ENCODE data around the gene VMAC. TPM values are rescaled to one million over a fixed set of nuclear protein-coding genes. Genes with fewer than 3 reads are reported as not detected.

The VMAC gene
- total RNA-seq, 1 experiment from 2014 or later = 7.0 TPM

DNA sequence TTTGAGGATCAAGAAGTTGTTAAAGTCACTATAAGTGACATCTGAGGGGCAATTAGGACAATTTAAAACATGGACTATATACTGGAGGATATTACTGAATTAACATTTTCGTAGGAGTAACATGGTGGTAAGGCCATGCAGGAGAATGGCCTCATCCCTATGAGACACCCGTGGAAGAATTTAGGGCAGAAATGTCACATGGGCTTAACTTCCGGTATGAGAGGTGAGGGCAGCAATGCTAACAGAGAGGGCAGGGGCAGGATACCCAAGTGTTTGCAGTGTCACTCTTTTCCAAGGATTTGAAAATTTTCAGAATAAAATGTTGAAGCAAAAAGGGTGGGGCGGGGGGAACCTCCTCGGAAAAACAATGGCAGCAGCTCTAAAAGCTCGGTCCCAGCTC lies 49.6 kb downstream of the VMAC start:
- Mint-ChIP-seq H3K27ac (ENCODE audit: low read depth, unreplicated experiment) (no peak overlapping the region), H3K27me3 (ENCODE audit: insufficient read depth, unreplicated experiment) (no peaks in the 10 kb centered on the region), H3K4me3 (ENCODE audit: unreplicated experiment) (no peak overlapping the region), H3K4me1 (ENCODE audit: insufficient read depth, unreplicated experiment) (peaks cover 27% of the 10 kb centered on the region), H3K9me3 (ENCODE audit: unreplicated experiment) (no peaks in the 10 kb centered on the region), H3K36me3 (ENCODE audit: insufficient read depth, unreplicated experiment) (peaks cover 26% of the 10 kb centered on the region)
- no peak for DNase-seq (ENCODE audit: unreplicated experiment)
- intact Hi-C loops (cut with micrococcal nuclease) = no loop called here
- POLR2A ChIA-PET = interaction anchor here (0.6 kb wide), 1 partner anchor 580 kb away, joined by 3 read pairs; no protein-coding TSS in a partner anchor
- CTCF ChIA-PET = interaction anchor here (0.6 to 5.1 kb wide), 2 partner anchors 13 to 16 kb away, joined by 3 to 48 read pairs; no protein-coding TSS in a partner anchor
- TF ChIP-seq, protein P1, sequence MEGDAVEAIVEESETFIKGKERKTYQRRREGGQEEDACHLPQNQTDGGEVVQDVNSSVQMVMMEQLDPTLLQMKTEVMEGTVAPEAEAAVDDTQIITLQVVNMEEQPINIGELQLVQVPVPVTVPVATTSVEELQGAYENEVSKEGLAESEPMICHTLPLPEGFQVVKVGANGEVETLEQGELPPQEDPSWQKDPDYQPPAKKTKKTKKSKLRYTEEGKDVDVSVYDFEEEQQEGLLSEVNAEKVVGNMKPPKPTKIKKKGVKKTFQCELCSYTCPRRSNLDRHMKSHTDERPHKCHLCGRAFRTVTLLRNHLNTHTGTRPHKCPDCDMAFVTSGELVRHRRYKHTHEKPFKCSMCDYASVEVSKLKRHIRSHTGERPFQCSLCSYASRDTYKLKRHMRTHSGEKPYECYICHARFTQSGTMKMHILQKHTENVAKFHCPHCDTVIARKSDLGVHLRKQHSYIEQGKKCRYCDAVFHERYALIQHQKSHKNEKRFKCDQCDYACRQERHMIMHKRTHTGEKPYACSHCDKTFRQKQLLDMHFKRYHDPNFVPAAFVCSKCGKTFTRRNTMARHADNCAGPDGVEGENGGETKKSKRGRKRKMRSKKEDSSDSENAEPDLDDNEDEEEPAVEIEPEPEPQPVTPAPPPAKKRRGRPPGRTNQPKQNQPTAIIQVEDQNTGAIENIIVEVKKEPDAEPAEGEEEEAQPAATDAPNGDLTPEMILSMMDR (IDR thresholded peaks at IDR 0.05; ENCODE audit: unreplicated experiment) = no peak
- no TSS peak for BruUV-seq (replicated peaks)

DNA sequence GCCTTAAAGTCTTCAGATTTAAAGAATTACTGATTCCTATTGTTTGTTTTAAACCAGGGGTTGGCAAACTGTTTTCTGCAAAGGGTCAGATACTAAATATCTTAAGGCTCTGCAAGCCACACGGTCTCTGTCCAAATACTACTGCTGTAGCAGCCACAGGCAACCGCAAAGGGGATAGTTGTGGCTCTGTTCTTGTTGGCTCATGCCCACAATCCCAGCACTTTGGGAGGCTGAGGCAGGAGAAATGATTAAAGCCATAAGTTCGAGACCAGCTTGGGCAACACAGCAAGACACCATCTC lies 50.9 kb downstream of the VMAC start:
- DNase-seq (ENCODE audit: unreplicated experiment) = no peak
- POLR2A ChIA-PET = interaction anchor here (1.0 to 1.1 kb wide), 2 partner anchors 11 to 12 kb away, joined by 3 to 4 read pairs; no protein-coding TSS in a partner anchor
- no TSS peak for BruUV-seq (replicated peaks)
- Mint-ChIP-seq H3K4me3 (ENCODE audit: unreplicated experiment) (no peak overlapping the region), H3K27ac (ENCODE audit: low read depth, unreplicated experiment) (no peak overlapping the region), H3K9me3 (ENCODE audit: unreplicated experiment) (no peaks in the 10 kb centered on the region), H3K36me3 (ENCODE audit: insufficient read depth, unreplicated experiment) (peaks cover 18% of the 10 kb centered on the region), H3K4me1 (ENCODE audit: insufficient read depth, unreplicated experiment) (peaks cover 32% of the 10 kb centered on the region), H3K27me3 (ENCODE audit: insufficient read depth, unreplicated experiment) (no peaks in the 10 kb centered on the region)
- CTCF ChIA-PET = interaction anchor here (1.1 to 5.1 kb wide), 2 partner anchors 12 to 151 kb away, joined by 3 to 48 read pairs; no protein-coding TSS in a partner anchor
- TF ChIP-seq, protein P1 (IDR thresholded peaks at IDR 0.05; ENCODE audit: unreplicated experiment) = no peak
- intact Hi-C loops (cut with micrococcal nuclease) = no loop called here

GRCh38 chr19:5956323-5956722 lies 51.7 kb downstream of the VMAC start:
- no peaks in the 10 kb centered on the region for H3K27me3 Mint-ChIP-seq (ENCODE audit: insufficient read depth, unreplicated experiment)
- intact Hi-C loops (cut with micrococcal nuclease) = no loop called here
- no peak for DNase-seq (ENCODE audit: unreplicated experiment)
- ChIA-PET POLR2A (interaction anchor here (0.6 to 1.1 kb wide), 2 partner anchors 9 to 12 kb away, joined by 3 read pairs; no protein-coding TSS in a partner anchor), CTCF (interaction anchor here (5.1 kb wide), 1 partner anchor 11 kb away, joined by 48 read pairs; no protein-coding TSS in a partner anchor)
- H3K27ac Mint-ChIP-seq (ENCODE audit: low read depth, unreplicated experiment) = no peak overlapping the region
- peaks cover 34% of the 10 kb centered on the region for H3K4me1 Mint-ChIP-seq (ENCODE audit: insufficient read depth, unreplicated experiment)
- H3K9me3 Mint-ChIP-seq (ENCODE audit: unreplicated experiment) = no peaks in the 10 kb centered on the region
- TF ChIP-seq, protein P1 (IDR thresholded peaks at IDR 0.05; ENCODE audit: unreplicated experiment) = no peak
- no TSS peak for BruUV-seq (replicated peaks)
- H3K4me3 Mint-ChIP-seq (ENCODE audit: unreplicated experiment) = no peak overlapping the region
- H3K36me3 Mint-ChIP-seq (ENCODE audit: insufficient read depth, unreplicated experiment) = peaks cover 11% of the 10 kb centered on the region

GRCh38 chr19:5956728-5957127 lies 52.1 kb downstream of the VMAC start:
- no peaks in the 10 kb centered on the region for H3K27me3 Mint-ChIP-seq (ENCODE audit: insufficient read depth, unreplicated experiment)
- no peaks in the 10 kb centered on the region for H3K9me3 Mint-ChIP-seq (ENCODE audit: unreplicated experiment)
- ChIA-PET CTCF (interaction anchor here (5.1 kb wide), 1 partner anchor 11 kb away, joined by 48 read pairs; no protein-coding TSS in a partner anchor), POLR2A (interaction anchor here (0.6 to 1.1 kb wide), 2 partner anchors 9 to 11 kb away, joined by 3 read pairs; no protein-coding TSS in a partner anchor)
- intact Hi-C loops (cut with micrococcal nuclease) = no loop called here
- no peak overlapping the region for H3K4me3 Mint-ChIP-seq (ENCODE audit: unreplicated experiment)
- H3K4me1 Mint-ChIP-seq (ENCODE audit: insufficient read depth, unreplicated experiment) = peaks cover 34% of the 10 kb centered on the region
- TF ChIP-seq, protein P1 (IDR thresholded peaks at IDR 0.05; ENCODE audit: unreplicated experiment) = no peak
- peaks cover 10% of the 10 kb centered on the region for H3K36me3 Mint-ChIP-seq (ENCODE audit: insufficient read depth, unreplicated experiment)
- no peak for DNase-seq (ENCODE audit: unreplicated experiment)
- no peak overlapping the region for H3K27ac Mint-ChIP-seq (ENCODE audit: low read depth, unreplicated experiment)
- no TSS peak for BruUV-seq (replicated peaks)

All from MCF 10A (cell line).